Thoracic aorta (tissue), 2 donors: ENCODE results near the gene RCOR1. TPM values are rescaled to one million over a fixed set of nuclear protein-coding genes. Genes with fewer than 3 reads are reported as not detected.

Source experiments
- ATAC-seq: fragments of 150-250 bp; one replicate; pipeline ENCODE4 v1.8.0; 2017; ENCODE audit warnings: low read depth; ENCODE audit not compliant: insufficient number of reproducible peaks, low FRiP score
- DNase-seq: peaks from one replicate; pipeline ENCODE4 v3.0.0-alpha.2; 2020; ENCODE audit warnings: low spot score
- H3K27ac ChIP-seq, 2 donors: fragments of 200-600 bp; sonication (generic); 1 replicate in 1 of 2; 2 replicates in 1 of 2; pipeline ENCODE4 v1.5.1; 2016; ENCODE audit warnings: mild to moderate bottlenecking in 2 of 2, moderate library complexity in 2 of 2
- H3K27me3 ChIP-seq: fragments of 200-600 bp; sonication (generic); replicated peaks from 2 replicates; pipeline ENCODE4 v1.6.0; 2016; ENCODE audit warnings: mild to moderate bottlenecking; ENCODE audit not compliant: insufficient read depth
- H3K36me3 ChIP-seq: fragments of 200-600 bp; sonication (generic); one replicate; pipeline ENCODE4 v1.5.1; 2016
- H3K4me1 ChIP-seq, 2 donors: fragments of 200-600 bp; sonication (generic); 1 replicate in 1 of 2; 2 replicates in 1 of 2; pipeline versions ENCODE4 v1.5.1 to v1.6.0; 2016; ENCODE audit warnings: low read depth in 2 of 2, mild to moderate bottlenecking in 1 of 2; ENCODE audit not compliant: control insufficient read depth in 1 of 2
- H3K4me3 ChIP-seq: fragments of 200-600 bp; sonication (generic); 2 replicates; pipeline ENCODE4 v1.5.1; 2016; ENCODE audit warnings: mild to moderate bottlenecking
- H3K9me3 ChIP-seq: fragments of 200-600 bp; sonication (generic); 2 replicates; pipeline ENCODE4 v1.5.1; 2016
- CTCF ChIP-seq: fragments of 200-600 bp; sonication (generic); IDR thresholded peaks from one replicate; pipeline ENCODE4 v1.5.1; 2019; ENCODE audit warnings: antibody characterized with exemption
- total RNA-seq, 2 donors: library from RNA; depleted of rRNA; stranded (reverse); fragments of >200 nt; gene quantifications; one replicate each; pipeline versions ENCODE4 v1.1.0 to v1.2.3, GENCODE V29; 2016

The RCOR1 gene
- 10 to 100 TPM in 1 of 2 donors, 1 to 10 TPM in 1; 6.5 to 17.1 TPM for total RNA-seq

GRCh38 chr14:102591944-102592762 is at the start of gene RCOR1:
Gene RCOR1, plus strand, starts transcription at chr14:102592649. Its CDS starts 238 bp downstream, at chr14:102592887.
- DNase-seq (peak; percentile 86), ATAC-seq (peak; percentile 93)
- TF ChIP-seq CTCF: no peak
- peak within 1 kb of the TSS; percentile 95 to 97 for H3K27ac ChIP-seq
- peak within 1 kb of the TSS; percentile 93 for H3K4me3 ChIP-seq
- no peaks in the 10 kb centered on the region for H3K9me3 ChIP-seq
- peaks cover 6 to 24% of the 10 kb centered on the region in 2 donors for H3K4me1 ChIP-seq
- no peaks in the 10 kb centered on the region for H3K36me3 ChIP-seq
- H3K27me3 ChIP-seq: no peaks in the 10 kb centered on the region

DNA sequence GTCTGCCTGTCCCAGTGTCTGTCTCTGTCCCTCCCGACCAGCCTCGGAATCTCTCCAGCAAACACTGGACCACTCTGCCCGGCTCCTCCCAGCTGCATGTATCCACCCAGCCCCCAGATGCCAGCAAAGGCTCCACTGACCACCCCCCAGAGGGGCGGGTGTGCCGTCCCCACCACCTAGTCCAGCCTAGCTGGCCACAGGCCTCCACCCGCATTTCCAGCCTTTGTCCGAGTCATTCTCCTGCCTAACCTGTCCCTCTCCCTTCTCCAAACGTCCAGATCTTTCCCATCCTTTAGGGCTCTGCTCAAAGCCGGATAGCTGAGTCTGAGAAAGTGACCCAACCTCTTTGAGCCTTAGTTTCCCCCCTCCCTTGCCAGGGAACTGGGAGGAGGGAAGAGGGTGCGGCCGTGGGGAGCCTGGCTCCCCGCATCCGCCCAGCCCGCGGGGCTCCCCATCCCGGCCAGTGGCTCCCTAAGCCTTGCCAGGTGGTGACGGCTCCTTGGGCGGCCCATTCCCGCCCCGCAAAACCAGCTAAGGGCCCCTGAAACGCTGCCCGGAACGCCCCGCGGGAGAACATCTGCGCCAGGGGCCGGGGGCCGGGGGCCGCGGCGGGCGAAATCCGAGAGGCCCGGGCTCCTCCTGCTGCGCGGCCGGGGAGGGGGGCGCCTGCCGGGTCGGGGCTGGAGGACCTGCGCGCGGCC is 48.3 kb upstream of the RCOR1 start:
- Histone ChIP-seq H3K36me3 (no peaks in the 10 kb centered on the region), H3K9me3 (no peaks in the 10 kb centered on the region), H3K4me3 (peak overlapping the region; percentile 33), H3K27me3 (peaks cover 10% of the 10 kb centered on the region), H3K4me1 (no peaks in the 10 kb centered on the region), H3K27ac (peak overlapping the region in 1 of 2 donors; percentile 12)
- DNase-seq (no peak), ATAC-seq (no peak)
- TF ChIP-seq CTCF: no peak

DNA sequence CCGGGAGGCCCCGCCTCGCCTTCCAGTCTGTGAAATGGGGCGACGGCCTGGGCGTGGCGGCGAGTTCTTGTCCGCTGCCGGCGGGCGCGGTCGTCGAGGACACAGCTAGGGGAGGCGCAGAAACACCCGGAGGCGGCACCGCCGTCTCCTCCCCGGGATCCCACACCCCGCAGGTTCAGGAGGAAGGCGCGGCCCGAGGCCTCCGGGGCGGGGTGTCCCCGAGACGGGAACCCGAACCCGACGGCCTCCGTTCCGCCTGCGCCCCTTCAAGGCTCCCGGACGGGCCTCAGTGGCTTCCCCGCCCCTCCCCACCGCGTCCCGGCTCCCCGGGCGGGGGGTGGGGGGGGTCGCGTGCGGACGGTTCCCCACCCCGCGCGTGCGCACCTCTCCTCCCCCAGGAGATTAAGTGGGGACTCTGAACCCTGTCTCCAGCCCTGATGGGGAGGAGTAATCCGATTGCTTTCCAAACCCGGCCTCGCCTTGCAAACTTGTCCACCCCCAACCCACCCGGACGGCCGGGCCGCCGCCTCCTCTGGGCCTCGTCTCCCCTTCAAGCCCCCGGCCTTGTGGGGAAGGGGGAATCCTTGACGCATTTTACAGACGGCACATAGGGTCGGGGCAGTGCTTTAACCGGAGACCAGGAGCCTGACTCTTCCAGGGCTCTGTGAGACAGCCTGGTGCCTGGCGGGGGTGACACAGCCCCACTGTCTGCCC is 47.5 kb upstream of the RCOR1 start:
- ATAC-seq: no peak
- Histone ChIP-seq H3K9me3 (no peaks in the 10 kb centered on the region), H3K4me1 (no peaks in the 10 kb centered on the region), H3K27me3 (peaks cover 10% of the 10 kb centered on the region), H3K36me3 (no peaks in the 10 kb centered on the region), H3K4me3 (peak overlapping the region; percentile 33), H3K27ac (peak overlapping the region in 1 of 2 donors; percentile 0)
- DNase-seq: no peak
- no peak for TF ChIP-seq CTCF

- peaks cover 10% of the 10 kb centered on the region for H3K27me3 ChIP-seq
- DNase-seq: no peak
- no peaks in the 10 kb centered on the region for H3K9me3 ChIP-seq
- H3K4me1 ChIP-seq: no peaks in the 10 kb centered on the region
- H3K4me3 ChIP-seq: no peak overlapping the region
- peak overlapping the region in 1 of 2 donors; percentile 0 for H3K27ac ChIP-seq
- H3K36me3 ChIP-seq: no peaks in the 10 kb centered on the region
- ATAC-seq: no peak
- TF ChIP-seq CTCF: no peak
Observed at GRCh38 chr14:102545461-102546265, 46.8 kb upstream of the RCOR1 start.
